Measurements from ENCODE around the gene SLC34A3. TPM values are rescaled to one million over a fixed set of nuclear protein-coding genes. Genes with fewer than 3 reads are reported as not detected.

The SLC34A3 gene
- total RNA-seq, 1 experiment from 2014 or later = 0.26 TPM

DNA sequence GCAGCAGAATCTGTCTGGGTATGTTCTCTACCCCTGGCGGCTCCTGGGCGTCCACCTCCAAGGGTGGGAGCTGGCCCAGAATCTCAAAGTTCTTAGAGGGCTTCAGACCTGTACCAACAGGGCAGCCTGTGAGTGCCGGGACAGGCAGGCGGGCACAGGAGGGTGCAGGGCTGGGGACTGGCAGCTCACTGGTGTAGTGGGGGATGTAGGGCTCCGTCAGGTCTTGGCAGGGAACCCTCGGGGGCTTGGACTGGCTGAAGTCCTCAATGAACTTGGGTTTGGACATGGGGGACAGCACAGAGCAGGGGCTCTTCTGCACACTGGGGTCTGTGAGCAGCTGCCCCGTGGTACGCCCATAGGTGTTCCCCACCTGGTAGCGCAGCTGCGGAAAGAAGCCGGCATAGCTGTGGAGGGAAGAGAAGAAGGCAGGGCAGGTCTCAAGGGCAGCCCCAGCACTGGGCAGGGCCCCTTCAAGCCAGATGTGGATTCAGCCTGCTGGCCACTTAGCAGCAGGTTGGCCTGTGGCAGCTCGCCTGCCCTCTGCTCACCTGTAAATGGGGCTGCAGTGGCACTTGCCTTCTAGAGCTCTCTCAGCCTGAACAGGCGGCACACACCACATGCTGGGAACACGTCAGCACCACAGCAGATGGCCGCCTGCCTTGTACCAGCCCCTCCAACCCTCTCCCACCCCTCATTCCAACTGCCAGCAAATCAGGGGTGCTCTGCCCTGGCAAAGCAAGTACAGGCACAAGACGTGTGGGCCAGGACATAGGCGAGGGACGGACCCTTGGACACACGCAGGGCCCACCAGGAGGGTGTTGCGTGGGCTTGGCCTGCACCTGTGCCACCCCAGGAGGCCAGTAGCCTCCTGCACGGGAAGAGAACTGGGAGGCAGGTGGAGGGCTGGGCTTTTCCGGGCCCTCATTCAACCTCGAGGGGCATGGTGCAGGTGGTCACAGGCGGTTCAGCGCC lies 15.0 kb downstream of the SLC34A3 start:
- DNase-seq = no peak
- BruUV-seq (replicated peaks) = no TSS peak
- H3K27me3 Mint-ChIP-seq (ENCODE audit: unreplicated experiment) = peaks cover 9% of the 10 kb centered on the region
- CTCF ChIA-PET = interaction anchor here (0.6 kb wide), 2 partner anchors 27 to 1287 kb away, joined by 7 to 14 read pairs; no protein-coding TSS in a partner anchor
- no peak overlapping the region for H3K27ac Mint-ChIP-seq (ENCODE audit: unreplicated experiment)
- peaks cover 51% of the 10 kb centered on the region for H3K36me3 Mint-ChIP-seq (ENCODE audit: insufficient read depth, unreplicated experiment)
- H3K4me3 Mint-ChIP-seq (ENCODE audit: low read depth, unreplicated experiment) = no peak overlapping the region
- TF ChIP-seq CTCF (IDR thresholded peaks at IDR 0.05; ENCODE audit: unreplicated experiment) = no peak
- peaks cover 9% of the 10 kb centered on the region for H3K4me1 Mint-ChIP-seq (ENCODE audit: low read depth, unreplicated experiment)
- intact Hi-C loops (cut with micrococcal nuclease; ENCODE audit: unreplicated experiment) = no loop called here
- no peaks in the 10 kb centered on the region for H3K9me3 Mint-ChIP-seq (ENCODE audit: low read depth, unreplicated experiment)

GRCh38 chr9:137247135-137247915 lies 16.6 kb downstream of the SLC34A3 start:
- H3K4me3 Mint-ChIP-seq (ENCODE audit: low read depth, unreplicated experiment) = no peak overlapping the region
- H3K4me1 Mint-ChIP-seq (ENCODE audit: low read depth, unreplicated experiment) = peaks cover 9% of the 10 kb centered on the region
- no peak for TF ChIP-seq CTCF (IDR thresholded peaks at IDR 0.05; ENCODE audit: unreplicated experiment)
- BruUV-seq (replicated peaks) = no TSS peak
- H3K36me3 Mint-ChIP-seq (ENCODE audit: insufficient read depth, unreplicated experiment) = peaks cover 41% of the 10 kb centered on the region
- CTCF ChIA-PET = no interaction called here
- no peaks in the 10 kb centered on the region for H3K27me3 Mint-ChIP-seq (ENCODE audit: unreplicated experiment)
- intact Hi-C loops (cut with micrococcal nuclease; ENCODE audit: unreplicated experiment) = no loop called here
- H3K27ac Mint-ChIP-seq (ENCODE audit: unreplicated experiment) = no peak overlapping the region
- H3K9me3 Mint-ChIP-seq (ENCODE audit: low read depth, unreplicated experiment) = no peaks in the 10 kb centered on the region
- DNase-seq = no peak

DNA sequence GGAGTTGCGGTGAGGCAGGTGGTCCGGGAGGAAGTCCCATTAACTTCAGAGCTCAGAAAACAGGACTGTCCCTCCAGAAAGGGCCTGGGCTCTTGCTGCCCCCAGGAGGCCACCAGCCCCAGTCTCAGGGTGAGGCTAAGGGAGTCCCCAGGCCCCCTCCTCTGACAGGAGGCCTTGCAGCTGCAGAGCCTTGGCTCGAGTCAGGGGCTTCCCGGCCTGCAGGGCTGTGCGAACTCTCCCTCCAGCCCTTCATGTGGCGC lies 17.1 kb downstream of the SLC34A3 start:
- BruUV-seq (replicated peaks) = no TSS peak

More for the DNA sequence above, 17.1 kb downstream of the SLC34A3 start:
- intact Hi-C loops (cut with micrococcal nuclease; ENCODE audit: unreplicated experiment) = no loop called here
- DNase-seq = no peak
- CTCF ChIA-PET = no interaction called here
- H3K27ac Mint-ChIP-seq (ENCODE audit: unreplicated experiment) = no peak overlapping the region
- no peaks in the 10 kb centered on the region for H3K9me3 Mint-ChIP-seq (ENCODE audit: low read depth, unreplicated experiment)
- TF ChIP-seq CTCF (IDR thresholded peaks at IDR 0.05; ENCODE audit: unreplicated experiment) = no peak
- H3K4me1 Mint-ChIP-seq (ENCODE audit: low read depth, unreplicated experiment) = peaks cover 9% of the 10 kb centered on the region
- H3K4me3 Mint-ChIP-seq (ENCODE audit: low read depth, unreplicated experiment) = no peak overlapping the region
- peaks cover 36% of the 10 kb centered on the region for H3K36me3 Mint-ChIP-seq (ENCODE audit: insufficient read depth, unreplicated experiment)
- H3K27me3 Mint-ChIP-seq (ENCODE audit: unreplicated experiment) = no peaks in the 10 kb centered on the region
